Adrenal gland (tissue), 12 donors: ENCODE results near the gene DHX58. TPM values are rescaled to one million over a fixed set of nuclear protein-coding genes. Genes with fewer than 3 reads are reported as not detected.

Experiments used
- DNase-seq, 7 donors: peaks; one replicate each; pipeline ENCODE4 v3.0.0-alpha.2; 2019 to 2020
- H3K27ac ChIP-seq, 5 donors: fragments of 200-600 bp; sonication (generic) in 4 of 5; 1 replicate in 3 of 5; 2 replicates in 2 of 5; pipeline versions ENCODE4 v1.5.1 to v1.8.0; 2016 to 2020; ENCODE audit warnings: mild to moderate bottlenecking in 1 of 5
- H3K27me3 ChIP-seq: fragments of 200-600 bp; 2 replicates; pipeline ENCODE4 v1.8.0; 2021
- H3K36me3 ChIP-seq, 2 donors: fragments of 200-600 bp; replicated peaks in 1 of 2; 1 replicate in 1 of 2; 2 replicates in 1 of 2; pipeline versions ENCODE4 v1.5.1 to v1.8.0; 2018 to 2022
- H3K4me1 ChIP-seq, 2 donors: fragments of 200-600 bp; replicated peaks in 1 of 2; 1 replicate in 1 of 2; 2 replicates in 1 of 2; pipeline versions ENCODE4 v1.5.1 to v1.8.0; 2018 to 2021
- H3K4me3 ChIP-seq, 4 donors: fragments of 200-600 bp; sonication (generic) in 3 of 4; one replicate each; pipeline ENCODE4 v1.5.1; 2016 to 2018
- H3K9me3 ChIP-seq, 3 donors: fragments of 200-600 bp; sonication (generic) in 1 of 3; replicated peaks in 1 of 3; 1 replicate in 2 of 3; 2 replicates in 1 of 3; pipeline versions ENCODE4 v1.5.1 to v1.8.0; 2016 to 2021
- CTCF ChIP-seq, 6 experiments: fragments of 450-650 bp in 4 of 6; fragments of 200-600 bp in 2 of 6; sonication (generic) in 1 of 6; IDR thresholded peaks; 1 replicate in 5 of 6; 2 replicates in 1 of 6; pipeline versions ENCODE4 v1.5.1 to v1.8.0; 2016 to 2021; ENCODE audit warnings: antibody characterized with exemption in 6 of 6, mild to moderate bottlenecking in 2 of 6, moderate library complexity in 1 of 6
- POLR2A ChIP-seq, 2 donors: fragments of 450-650 bp; IDR thresholded peaks; one replicate each; pipeline ENCODE4 v1.6.1; 2017; ENCODE audit warnings: antibody characterized with exemption in 2 of 2, mild to moderate bottlenecking in 2 of 2, moderate library complexity in 1 of 2
- WGBS, 4 donors: extraction: QIAGEN DNeasy Blood & Tissue Kit in 2 of 4; methylation state at CpG; one replicate each; pipeline versions ENCODE4 v1.1.5 to v1.1.7; 2013 to 2017; 5-methylcytosine and 5-hydroxymethylcytosine counted together
- intact Hi-C, 2 donors: fragments of 100-400 bp; cut with DNase I; formaldehyde crosslinking; loops; one replicate each; pipeline versions ENCODE4 v1.14.1 to v1.15.0; 2022 to 2023
- polyA plus RNA-seq, 3 donors: library from polyadenylated mRNA; stranded (reverse); fragments of 200-250 nt in 2 of 3; fragments of 350-450 nt in 1 of 3; fragmentation: Illumina TruSeq in 1 of 3; extraction: RNeasy Lipid Tissue Mini Kit (QIAGEN cat#74804) in 1 of 3; gene quantifications; one replicate each; pipeline ENCODE4 v1.2.3, GENCODE V29; 2013 to 2014
- total RNA-seq, 9 donors: library from RNA; depleted of rRNA in 4 of 9; stranded (reverse); fragments of >200 nt in 4 of 9; fragments of 120-200 nt in 1 of 9; fragmentation: NEBNext Ultra II Directional in 1 of 9; extraction: Animal tissue kit (Norgen Biotek cat#: 25700) in 1 of 9; gene quantifications; one replicate each; pipeline versions ENCODE4 v1.1.0 to v1.2.4, GENCODE V29; 2013 to 2023
- donor health status: healthy with polysubstance abuse.
- donor health status: Bipolar disorder and iron deficiency.
- donor health status: DM: yes; HTN: yes; CAD: no.
- donor health status: DM: no; HTN: no; CAD: no.
- donor health status: DM: no; HTN: no; CAD: no.
- donor health status: DM: yes; HTN: yes; CAD: no.

DHX58 gene
- total and polyA plus RNA-seq, 12 donors: 16.3 to 117 (median 31.9) TPM

- Histone ChIP-seq H3K36me3 (peaks cover 0 to 7% of the 10 kb centered on the region in 2 donors), H3K4me3 (no peak overlapping the region), H3K27me3 (peaks cover 7% of the 10 kb centered on the region), H3K4me1 (peaks cover 0 to 4% of the 10 kb centered on the region in 2 donors), H3K9me3 (no peaks in the 10 kb centered on the region), H3K27ac (no peak overlapping the region)
- intact Hi-C loops: loop anchor here in 1 of 2 donors (5.0 kb wide), 1 partner anchor 34 kb away; no protein-coding TSS in a partner anchor
- 36 to 51% (median 42%) methylated on average over 4 to 14 of the region's 14 CpGs for WGBS, 4 donors
- TF ChIP-seq POLR2A (IDR thresholded peaks at IDR 0.05) (no peak), CTCF (IDR thresholded peaks at IDR 0.05) (peak; percentile 72 to 87 (median 82))
- DNase-seq: peak; percentile 80 to 91 (median 85)
Measured at GRCh38 chr17:42101513-42102292, 10.8 kb downstream of the DHX58 start.

GRCh38 chr17:42098730-42099399 is 13.6 kb downstream of the DHX58 start:
- no peak overlapping the region for H3K27ac ChIP-seq
- 48 to 53% (median 50%) methylated on average over 7 to 14 of the region's 14 CpGs for WGBS, 4 donors
- H3K27me3 ChIP-seq: peaks cover 7% of the 10 kb centered on the region
- no peak for DNase-seq
- peaks cover 0 to 4% of the 10 kb centered on the region in 2 donors for H3K4me1 ChIP-seq
- intact Hi-C loops: no loop called here
- TF ChIP-seq CTCF (IDR thresholded peaks at IDR 0.05) (no peak), POLR2A (IDR thresholded peaks at IDR 0.05) (no peak)
- H3K9me3 ChIP-seq: no peaks in the 10 kb centered on the region
- no peak overlapping the region for H3K4me3 ChIP-seq
- no peaks in the 10 kb centered on the region for H3K36me3 ChIP-seq

GRCh38 chr17:42097691-42098631 is 14.6 kb downstream of the DHX58 start, which contains the start of gene ZNF385C:
TSS of gene ZNF385C (minus strand) at chr17:42098473. CDS start at chr17:42063056, 35,417 bp downstream.
- H3K27me3 ChIP-seq: peaks cover 7% of the 10 kb centered on the region
- WGBS, 4 donors: 33 to 59% (median 35%) methylated on average over 19 to 52 of the region's 52 CpGs
- H3K9me3 ChIP-seq: no peaks in the 10 kb centered on the region
- DNase-seq: no peak
- intact Hi-C loops: no loop called here
- H3K4me3 ChIP-seq: no peak within 1 kb of the TSS
- H3K36me3 ChIP-seq: no peaks in the 10 kb centered on the region
- no peak within 1 kb of the TSS for H3K27ac ChIP-seq
- TF ChIP-seq CTCF (IDR thresholded peaks at IDR 0.05): no peak
- H3K4me1 ChIP-seq: peaks cover 0 to 4% of the 10 kb centered on the region in 2 donors
